NCI-H524 treated with DMSO at 0.1 percent for 48 hours (cell line): ENCODE measurements around the gene MCL1.
"Not testable (repeated sequence)": the region's sequence is repeated elsewhere in the genome, so short reads cannot be mapped to it uniquely, and the experiment has no call there.

ENCODE experiments used
- DNase-seq: peaks from one replicate; lab custom pipeline; 2025; lab: John Stamatoyannopoulos, UW

The MCL1 gene

GRCh38 chr1:150602372-150602771 lies 23.0 kb upstream of the MCL1 start:
- DNase-seq = not testable (repeated sequence)

- DNase-seq = no peak
Observed at GRCh38 chr1:150601540-150601939, 22.1 kb upstream of the MCL1 start.

GRCh38 chr1:150598346-150598745 lies 18.9 kb upstream of the MCL1 start:
- DNase-seq = not testable (repeated sequence)

- no peak for DNase-seq
Observed at GRCh38 chr1:150596976-150597375, 17.6 kb upstream of the MCL1 start.

GRCh38 chr1:150596095-150596892 lies 16.9 kb upstream of the MCL1 start:
- no peak for DNase-seq

GRCh38 chr1:150582371-150582770 lies 3.0 kb upstream of the MCL1 start:
- no peak for DNase-seq

- not testable (repeated sequence) for DNase-seq
Observed at GRCh38 chr1:150581962-150582361, 2.6 kb upstream of the MCL1 start.

GRCh38 chr1:150581437-150581836 lies 2.0 kb upstream of the MCL1 start:
- DNase-seq = not testable (repeated sequence)

- DNase-seq = not testable (repeated sequence)
Observed at GRCh38 chr1:150580966-150581365, 1.6 kb upstream of the MCL1 start.

- no peak for DNase-seq
Observed at GRCh38 chr1:150579945-150580642, 684 bp upstream of the MCL1 start.

GRCh38 chr1:150578272-150579109 lies 919 bp downstream of the MCL1 start:
- DNase-seq = no peak

GRCh38 chr1:150577557-150578271 lies 1.7 kb downstream of the MCL1 start:
- no peak for DNase-seq

GRCh38 chr1:150576794-150577556 lies 2.4 kb downstream of the MCL1 start:
- no peak for DNase-seq

GRCh38 chr1:150576367-150576711 lies 3.1 kb downstream of the MCL1 start:
- no peak for DNase-seq

- no peak for DNase-seq
Observed at GRCh38 chr1:150575518-150576366, 3.7 kb downstream of the MCL1 start.

- no peak for DNase-seq
Observed at GRCh38 chr1:150575072-150575489, 4.3 kb downstream of the MCL1 start.

GRCh38 chr1:150574260-150575071 lies 4.9 kb downstream of the MCL1 start:
- no peak for DNase-seq

- DNase-seq = not testable (repeated sequence)
Observed at GRCh38 chr1:150573648-150574071, 5.8 kb downstream of the MCL1 start.

- DNase-seq = no peak
Observed at GRCh38 chr1:150572918-150573647, 6.3 kb downstream of the MCL1 start.
